Keratinocyte (primary cell): Measurements from ENCODE around the gene DNM2. TPM values are rescaled to one million over a fixed set of nuclear protein-coding genes. Genes with fewer than 3 reads are reported as not detected.

Experiments used
- DNase-seq: peaks from one replicate; pipeline ENCODE4 v3.0.0-alpha.2; 2011; ENCODE audit warnings: low read depth, missing footprints, low spot score
- FAIRE-seq: peaks from 2 replicates; lab custom pipeline; 2011; peaks lifted over from hg19 to GRCh38; lab: Jason Lieb, UNC
- H2AFZ ChIP-seq: 2 replicates; pipeline ENCODE4 v1.6.0; 2012; ENCODE audit warnings: low read length, control low read depth, inconsistent platforms; ENCODE audit not compliant: control insufficient read depth
- H3K27ac ChIP-seq: 2 replicates; pipeline ENCODE4 v1.5.1; 2011; ENCODE audit warnings: low read length; ENCODE audit not compliant: control insufficient read depth, insufficient read depth
- H3K27me3 ChIP-seq: 3 replicates; pipeline ENCODE4 v1.6.0; 2011; ENCODE audit warnings: low read length; ENCODE audit not compliant: control insufficient read depth, insufficient read depth; ENCODE audit errors: extremely low read depth
- H3K36me3 ChIP-seq, 2 experiments: 2 replicates in 1 of 2; 3 replicates in 1 of 2; pipeline ENCODE4 v1.5.1; 2011; ENCODE audit warnings: low read length in 2 of 2, mild to moderate bottlenecking in 1 of 2; ENCODE audit not compliant: control insufficient read depth in 2 of 2, insufficient read depth in 2 of 2; ENCODE audit errors: extremely low read depth in 1 of 2
- H3K4me1 ChIP-seq: 3 replicates; pipeline ENCODE4 v1.5.1; 2011; ENCODE audit warnings: low read length; ENCODE audit not compliant: control insufficient read depth, insufficient read depth; ENCODE audit errors: extremely low read depth
- H3K4me2 ChIP-seq: 3 replicates; pipeline ENCODE4 v1.6.0; 2011; ENCODE audit warnings: low read depth, low read length; ENCODE audit not compliant: control insufficient read depth, insufficient read depth; ENCODE audit errors: extremely low read depth
- H3K4me3 ChIP-seq, 3 experiments: fragments of 200-600 bp in 1 of 3; sonication (generic) in 1 of 3; 2 replicates in 2 of 3; 3 replicates in 1 of 3; pipeline ENCODE4 v1.5.1; 2011 to 2016; ENCODE audit warnings: low read length in 3 of 3, mild to moderate bottlenecking in 3 of 3, control low read depth in 2 of 3, inconsistent platforms in 1 of 3, low read depth in 1 of 3, mixed read lengths in 1 of 3, mixed run types in 1 of 3, moderate library complexity in 1 of 3; ENCODE audit not compliant: control insufficient read depth in 2 of 3, insufficient read depth in 2 of 3; ENCODE audit errors: extremely low read depth in 1 of 3
- H3K79me2 ChIP-seq: 2 replicates; pipeline ENCODE4 v1.6.0; 2012; ENCODE audit warnings: low read length; ENCODE audit not compliant: control insufficient read depth, insufficient read depth
- H3K9ac ChIP-seq: 3 replicates; pipeline ENCODE4 v1.6.0; 2011; ENCODE audit warnings: low read length; ENCODE audit not compliant: control insufficient read depth, insufficient read depth; ENCODE audit errors: extremely low read depth
- H3K9me1 ChIP-seq: 3 replicates; pipeline ENCODE4 v1.6.0; 2011; ENCODE audit warnings: low read length; ENCODE audit not compliant: control insufficient read depth, insufficient read depth; ENCODE audit errors: extremely low read depth
- H3K9me3 ChIP-seq: 2 replicates; pipeline ENCODE4 v1.5.1; 2012; ENCODE audit warnings: low read depth, low read length; ENCODE audit not compliant: control insufficient read depth
- H4K20me1 ChIP-seq: 3 replicates; pipeline ENCODE4 v1.6.0; 2011; ENCODE audit warnings: low read length; ENCODE audit not compliant: control insufficient read depth, insufficient read depth; ENCODE audit errors: extremely low read depth
- EZH2 ChIP-seq: IDR thresholded peaks from one replicate; pipeline ENCODE4 v1.6.1; 2012; ENCODE audit warnings: inconsistent platforms, mild to moderate bottlenecking, low read length, moderate library complexity
- dilution Hi-C: fragments of 300-500 bp; cut with MboI; formaldehyde crosslinking; loops from one replicate; pipeline ENCODE4 v1.7.0; 2020; ENCODE audit warnings: low sequenced_read_pairs; ENCODE audit not compliant: extremely low pct_ligation_motif_present
- polyA plus RNA-seq, 5 experiments: library from polyadenylated mRNA; depleted of rRNA in 3 of 5; stranded (reverse) in 3 of 5; stranded (forward) in 1 of 5; unstranded in 1 of 5; fragments of >200 nt; gene quantifications; 1 replicate in 1 of 5; 2 replicates in 3 of 5; 3 replicates in 1 of 5; pipeline versions ENCODE4 v1.2.1 to v1.2.3, GENCODE V29; 2011 to 2012; ENCODE audit warnings: missing spikeins in 2 of 5, low read depth in 1 of 5, low replicate concordance in 1 of 5
- TF ChIP-seq, protein P1 (sequence below), 3 experiments: IDR thresholded peaks in 1 of 3; conservative IDR thresholded peaks in 1 of 3; optimal IDR thresholded peaks in 1 of 3; 2 replicates in 2 of 3; 3 replicates in 1 of 3; pipeline versions ENCODE3 to v1.5.1; 2011; ENCODE audit warnings: low read length in 3 of 3, mild to moderate bottlenecking in 3 of 3, moderate library complexity in 2 of 3, control low read depth in 1 of 3, inconsistent platforms in 1 of 3; ENCODE audit not compliant: insufficient read depth in 2 of 3; ENCODE audit errors: extremely low read depth in 1 of 3

DNM2 gene
- polyA plus RNA-seq, 1 donor (not counting 4 experiments of a cell fraction or from before 2014, with no cell fraction given): 60.1 TPM

DNA sequence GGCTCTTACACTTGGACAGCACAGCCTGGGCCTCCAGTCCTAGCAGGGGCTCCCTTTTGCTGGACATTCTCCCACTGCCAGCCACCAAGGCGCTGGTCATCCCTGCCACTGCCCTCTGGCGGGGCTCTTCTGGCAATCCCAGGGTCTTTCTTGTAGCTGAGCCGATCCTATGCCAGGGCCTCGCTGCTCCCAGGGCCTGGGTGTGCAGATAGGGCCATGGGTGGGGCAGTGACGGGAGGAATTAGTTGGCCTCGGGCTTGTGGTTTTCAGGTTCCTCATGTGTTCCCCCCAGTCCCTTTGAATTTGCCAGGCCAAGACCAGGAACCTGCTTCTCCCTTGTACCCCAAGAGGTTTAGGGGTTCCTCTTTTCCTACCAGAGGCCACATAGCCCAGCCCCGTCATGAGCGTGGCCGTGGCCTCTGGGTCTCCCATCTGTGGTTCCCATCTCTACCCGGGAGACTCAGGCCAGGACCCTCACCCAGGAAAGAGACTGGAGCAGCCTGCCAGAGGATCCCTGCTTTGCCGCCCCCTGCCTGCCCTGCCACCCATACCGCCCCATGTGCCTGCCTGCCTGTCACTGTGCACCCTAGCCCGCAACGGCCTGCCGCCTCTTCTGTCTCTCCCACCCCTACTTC, 91.9 kb downstream of the DNM2 start:
- TF ChIP-seq, protein P1, sequence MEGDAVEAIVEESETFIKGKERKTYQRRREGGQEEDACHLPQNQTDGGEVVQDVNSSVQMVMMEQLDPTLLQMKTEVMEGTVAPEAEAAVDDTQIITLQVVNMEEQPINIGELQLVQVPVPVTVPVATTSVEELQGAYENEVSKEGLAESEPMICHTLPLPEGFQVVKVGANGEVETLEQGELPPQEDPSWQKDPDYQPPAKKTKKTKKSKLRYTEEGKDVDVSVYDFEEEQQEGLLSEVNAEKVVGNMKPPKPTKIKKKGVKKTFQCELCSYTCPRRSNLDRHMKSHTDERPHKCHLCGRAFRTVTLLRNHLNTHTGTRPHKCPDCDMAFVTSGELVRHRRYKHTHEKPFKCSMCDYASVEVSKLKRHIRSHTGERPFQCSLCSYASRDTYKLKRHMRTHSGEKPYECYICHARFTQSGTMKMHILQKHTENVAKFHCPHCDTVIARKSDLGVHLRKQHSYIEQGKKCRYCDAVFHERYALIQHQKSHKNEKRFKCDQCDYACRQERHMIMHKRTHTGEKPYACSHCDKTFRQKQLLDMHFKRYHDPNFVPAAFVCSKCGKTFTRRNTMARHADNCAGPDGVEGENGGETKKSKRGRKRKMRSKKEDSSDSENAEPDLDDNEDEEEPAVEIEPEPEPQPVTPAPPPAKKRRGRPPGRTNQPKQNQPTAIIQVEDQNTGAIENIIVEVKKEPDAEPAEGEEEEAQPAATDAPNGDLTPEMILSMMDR (optimal IDR thresholded peaks at IDR 0.05 in 1 of 3, IDR thresholded peaks at IDR 0.05 in 1 of 3, conservative IDR thresholded peaks at IDR 0.05 in 1 of 3; ENCODE audit: extremely low read depth in 1 of 3, insufficient read depth in 2 of 3, low read length in 3 of 3): no peak
- TF ChIP-seq EZH2: no peak
- Histone ChIP-seq H3K9me1 (no peaks in the 10 kb centered on the region), H3K27me3 (no peaks in the 10 kb centered on the region), H3K4me1 (peaks cover 15% of the 10 kb centered on the region), H3K4me2 (no peak overlapping the region), H3K4me3 (no peak overlapping the region), H3K9me3 (no peaks in the 10 kb centered on the region), H3K79me2 (no peaks in the 10 kb centered on the region), H3K27ac (peak overlapping the region; percentile 38), H3K9ac (no peak overlapping the region), H3K36me3 (peaks cover 8 to 13% of the 10 kb centered on the region in 2 experiments), H2AFZ (no peak overlapping the region), H4K20me1 (no peaks in the 10 kb centered on the region)
- dilution Hi-C loops: no loop called here
- DNase-seq: no peak
- no peak for FAIRE-seq

DNA sequence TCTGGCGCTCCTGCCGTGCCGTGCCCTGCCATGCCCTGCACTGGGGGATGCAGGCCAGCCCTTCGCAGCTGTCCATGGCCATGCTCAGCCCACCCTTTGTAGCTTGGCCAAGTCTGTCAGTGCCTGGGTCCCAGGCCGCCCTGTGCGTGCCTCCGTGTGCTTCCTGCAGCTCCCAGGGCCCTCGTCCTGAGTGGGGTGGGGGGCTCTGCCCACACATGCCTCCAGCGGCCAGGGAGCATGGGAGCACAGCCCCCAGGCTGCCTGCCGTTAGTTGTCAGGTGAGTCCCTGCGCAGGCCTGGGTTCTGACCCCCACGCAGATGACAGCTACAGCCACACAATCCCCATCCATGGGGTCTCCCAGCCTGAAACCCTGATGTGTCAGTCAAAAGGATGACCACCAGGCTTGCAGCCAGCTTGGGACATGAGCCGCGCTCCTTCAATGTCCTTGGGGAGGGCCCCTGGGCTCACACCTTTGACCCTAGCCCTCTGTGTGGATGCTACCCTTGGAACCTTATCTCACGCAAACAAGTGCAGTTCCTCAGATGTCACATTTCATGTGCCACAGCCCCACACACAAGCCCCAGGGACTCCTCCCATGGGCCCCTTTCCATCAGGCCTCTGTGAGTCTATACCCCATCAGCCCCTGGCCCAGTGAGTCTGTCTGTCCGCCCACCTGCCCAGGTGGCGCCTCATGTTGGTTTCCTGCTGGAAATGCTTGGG, 93.7 kb downstream of the DNM2 start:
- DNase-seq (no peak), FAIRE-seq (no peak)
- H3K9me1 ChIP-seq: no peaks in the 10 kb centered on the region
- TF ChIP-seq, protein P1 (optimal IDR thresholded peaks at IDR 0.05 in 1 of 3, IDR thresholded peaks at IDR 0.05 in 1 of 3, conservative IDR thresholded peaks at IDR 0.05 in 1 of 3; ENCODE audit: extremely low read depth in 1 of 3, insufficient read depth in 2 of 3, low read length in 3 of 3): no peak
- no peak for TF ChIP-seq EZH2
- no peaks in the 10 kb centered on the region for H3K79me2 ChIP-seq
- peaks cover 15% of the 10 kb centered on the region for H3K4me1 ChIP-seq
- H3K9ac ChIP-seq: no peak overlapping the region
- H4K20me1 ChIP-seq: peaks cover 2% of the 10 kb centered on the region
- no peak overlapping the region for H2AFZ ChIP-seq
- H3K4me2 ChIP-seq: no peak overlapping the region
- no peak overlapping the region for H3K4me3 ChIP-seq
- dilution Hi-C loops: no loop called here
- H3K9me3 ChIP-seq: no peaks in the 10 kb centered on the region
- H3K27me3 ChIP-seq: no peaks in the 10 kb centered on the region
- H3K27ac ChIP-seq: no peak overlapping the region
- H3K36me3 ChIP-seq: peaks cover 7 to 16% of the 10 kb centered on the region in 2 experiments
